ENCODE data around the gene LAMTOR1.

Gene LAMTOR1

GRCh38 chr11:72080326-72081183 is 22.5 kb downstream of the LAMTOR1 start, which contains the start of the genes LRRC51 and NUMA1:
LRRC51 (plus strand) TSS chr11:72080850; CDS start chr11:72089084, 8,234 bp downstream.
NUMA1 (minus strand) TSS chr11:72080542; CDS start chr11:72035943, 44,599 bp downstream.
- peak; percentile 99 for DNase-seq

DNA sequence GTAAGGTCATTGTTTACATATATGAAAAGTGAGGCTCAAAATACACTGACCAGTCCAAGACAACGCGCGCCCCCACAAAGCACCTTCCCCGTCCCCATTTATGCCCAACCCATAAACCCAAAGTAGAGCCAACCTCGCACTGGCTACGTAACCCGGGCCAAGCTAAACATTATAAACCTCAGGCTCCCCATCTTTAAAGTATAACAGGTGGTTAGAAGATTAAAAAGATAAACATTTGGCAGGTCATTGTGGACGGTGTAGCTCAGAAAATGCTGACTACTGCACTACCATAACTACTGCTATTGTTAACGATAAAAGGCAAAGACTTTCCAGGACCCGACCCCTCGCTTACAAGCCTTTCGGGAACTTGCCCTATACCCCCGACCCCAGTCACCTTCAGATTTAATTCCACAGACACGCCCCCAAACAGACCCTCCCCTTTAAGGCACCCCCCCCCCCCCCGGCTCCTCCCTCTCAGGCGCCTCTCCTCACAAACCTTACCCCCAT is 23.2 kb downstream of the LAMTOR1 start:
- DNase-seq: no peak

- no peak for DNase-seq
These were observed 24.6 kb downstream of the LAMTOR1 start for GRCh38 chr11:72078477-72078876.

DNA sequence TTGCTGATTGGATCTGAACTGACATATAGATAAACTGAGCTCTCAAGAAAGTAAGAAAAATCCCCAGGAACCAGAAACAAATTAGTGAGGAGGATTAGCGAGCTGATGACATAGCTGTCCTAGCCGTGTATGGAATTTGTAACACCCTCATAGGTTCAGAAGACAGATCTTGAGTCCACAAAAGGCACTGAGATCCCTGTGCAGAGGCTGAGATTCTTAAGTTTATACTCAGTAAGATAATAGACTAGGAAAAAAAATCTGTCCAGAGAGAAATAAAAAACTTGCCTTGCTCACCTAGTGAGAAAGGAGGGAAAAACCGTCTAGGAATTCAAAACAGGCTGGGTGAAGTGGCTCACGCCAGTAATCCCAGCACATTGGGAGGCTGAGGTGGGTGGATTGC is 27.3 kb downstream of the LAMTOR1 start:
- DNase-seq: no peak

- DNase-seq: no peak
These were observed 28.0 kb downstream of the LAMTOR1 start for GRCh38 chr11:72075109-72075508.

- no peak for DNase-seq
These were observed 30.7 kb downstream of the LAMTOR1 start for GRCh38 chr11:72072348-72072747.

DNA sequence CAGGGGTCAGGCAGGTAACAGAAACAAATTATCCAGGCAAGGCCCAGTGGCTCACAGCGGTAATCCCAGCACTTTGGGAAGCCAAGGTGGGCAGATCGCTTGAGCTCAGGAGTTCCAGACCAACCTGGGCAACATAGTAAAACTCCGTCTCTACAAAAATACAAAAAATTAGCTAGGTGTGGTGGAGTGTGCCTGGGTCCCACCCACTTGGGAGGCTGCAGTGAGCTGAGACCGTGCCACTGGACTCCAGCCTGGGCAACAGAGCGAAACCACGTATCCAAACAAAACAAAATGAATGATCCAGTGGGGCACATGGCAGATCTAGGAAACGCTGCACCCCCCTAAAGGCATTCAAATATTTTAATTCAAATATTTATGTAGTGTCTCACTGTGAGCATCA is 32.6 kb downstream of the LAMTOR1 start:
- no peak for DNase-seq

DNA sequence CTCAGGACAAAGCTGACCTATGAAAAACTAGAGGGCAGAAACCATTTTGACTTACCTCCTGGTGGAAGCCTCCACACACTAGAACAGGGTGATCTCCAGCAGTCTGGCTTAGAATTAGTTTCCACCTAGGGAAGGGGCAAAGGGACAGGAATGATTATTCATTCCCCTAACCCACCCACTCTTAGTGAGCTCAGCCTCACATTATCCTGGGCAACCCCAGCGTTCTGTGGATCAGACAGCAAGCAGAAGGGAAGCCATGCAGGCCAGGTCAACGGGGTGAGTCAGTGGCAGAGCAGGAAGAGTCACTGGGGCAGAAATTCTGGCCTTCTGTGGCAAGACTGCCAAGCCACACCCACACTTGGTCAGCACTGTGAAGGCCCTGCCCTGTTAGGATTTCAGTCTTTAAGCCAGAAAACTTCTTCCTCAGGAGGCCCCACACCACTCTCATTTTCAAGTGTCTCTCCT is 33.3 kb downstream of the LAMTOR1 start:
- no peak for DNase-seq

DNA sequence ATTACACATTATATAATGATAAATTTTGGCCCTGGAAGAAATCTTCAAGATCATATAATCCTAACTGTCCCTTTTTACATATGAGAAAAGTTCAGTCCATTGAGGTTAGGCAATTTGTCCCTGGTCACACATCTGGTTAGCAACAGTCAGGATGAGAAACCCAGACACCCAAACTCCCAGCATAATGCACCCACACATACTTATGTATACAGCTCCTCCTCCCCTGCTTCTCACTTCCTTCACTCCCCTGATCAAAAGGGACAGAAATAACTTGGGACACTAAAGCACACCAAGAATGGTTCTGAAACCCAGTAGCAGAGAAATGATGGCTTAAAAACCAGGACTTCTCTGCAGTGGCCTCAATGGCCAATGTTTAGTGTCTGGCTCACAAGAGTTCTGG is 33.9 kb downstream of the LAMTOR1 start:
- DNase-seq: no peak

GRCh38 chr11:72067676-72068075 is 35.4 kb downstream of the LAMTOR1 start:
- no peak for DNase-seq

- no peak for DNase-seq
These were observed 35.8 kb downstream of the LAMTOR1 start for GRCh38 chr11:72067266-72067665.

DNA sequence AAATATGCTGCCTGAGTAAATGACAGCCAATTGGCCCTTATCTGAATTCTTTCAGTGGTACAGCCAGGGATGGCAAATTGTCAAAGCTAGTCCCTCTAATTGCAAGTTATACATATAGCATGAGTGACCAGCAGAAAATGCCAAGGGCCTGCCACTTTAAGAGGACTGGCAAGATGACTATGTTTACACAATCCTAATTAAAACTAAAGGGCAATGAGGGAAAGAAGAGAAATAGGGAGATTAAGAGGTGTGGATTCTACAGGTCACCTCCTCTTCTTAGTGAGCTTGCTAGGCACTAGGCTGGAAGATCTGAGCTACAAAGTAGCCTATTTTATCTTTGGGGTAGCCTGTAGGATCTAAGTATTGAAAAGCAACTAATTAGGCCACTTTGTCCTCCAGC is 36.2 kb downstream of the LAMTOR1 start:
- no peak for DNase-seq

DNA sequence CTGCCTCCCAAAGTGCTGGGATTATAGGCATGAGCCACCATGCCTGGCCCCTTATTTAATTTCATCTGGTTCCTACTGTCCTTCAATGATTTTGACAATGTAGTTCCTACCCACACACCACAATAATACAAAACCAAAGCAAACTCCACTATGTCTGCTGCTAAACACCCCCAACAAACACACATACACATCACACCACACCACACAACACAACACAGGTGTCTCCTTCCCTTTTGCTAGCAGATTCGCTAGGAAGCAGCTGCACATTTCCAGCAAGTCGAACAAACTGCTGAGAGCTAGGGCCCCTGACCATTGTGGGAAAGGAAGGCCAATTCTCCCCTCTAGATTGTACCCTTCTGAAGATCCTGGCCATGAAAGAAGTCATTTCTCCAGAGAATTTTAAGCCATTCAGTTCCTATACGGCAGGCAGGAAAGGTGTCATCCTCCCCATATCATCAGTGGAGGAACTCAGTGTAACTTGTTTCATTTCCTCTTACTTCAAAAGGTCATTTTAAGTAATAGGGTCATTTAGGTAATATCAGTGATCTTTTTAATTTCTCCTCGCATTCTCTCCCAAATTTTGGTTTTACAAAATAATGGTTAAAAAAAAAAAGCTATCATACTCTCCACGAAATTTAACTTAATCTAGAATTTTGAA is 41.2 kb downstream of the LAMTOR1 start:
- no peak for DNase-seq

GRCh38 chr11:72058416-72059034 is 44.6 kb downstream of the LAMTOR1 start:
- no peak for DNase-seq

- DNase-seq: no peak
These were observed 54.2 kb downstream of the LAMTOR1 start for GRCh38 chr11:72048766-72049460.

All from activated gamma-delta T cell treated with Interleukin-2 at 50 U/mL for 16 hours (primary cell).